NCI-H2196 treated with DMSO at 0.1 percent for 48 hours (cell line): ENCODE results near the gene TARS1.
A peak's percentile ranks its signal among the peaks of the same experiment; 100 is the strongest.

Source experiments
- DNase-seq: peaks from one replicate; lab custom pipeline; 2025; ENCODE audit not compliant: unreplicated experiment; lab: John Stamatoyannopoulos, UW

TARS1 gene

DNA sequence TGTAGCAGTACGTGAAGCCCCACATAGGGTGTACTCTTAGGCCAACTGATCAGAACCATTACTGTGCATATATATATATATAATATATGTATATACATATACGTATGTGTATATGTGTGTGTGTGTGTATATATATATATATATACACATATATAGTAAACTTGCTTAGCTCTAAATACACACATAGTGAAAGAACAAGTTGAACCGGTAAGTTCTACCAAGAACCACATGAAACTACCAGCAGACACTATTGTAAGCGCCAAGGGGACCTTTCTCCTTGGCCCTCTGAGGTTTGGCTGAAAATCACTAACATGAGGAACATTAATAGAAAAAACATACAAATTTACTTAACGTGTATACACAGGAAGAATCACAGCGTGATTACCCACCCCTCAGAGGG is 1.8 kb upstream of the TARS1 start:
- no peak for DNase-seq

DNA sequence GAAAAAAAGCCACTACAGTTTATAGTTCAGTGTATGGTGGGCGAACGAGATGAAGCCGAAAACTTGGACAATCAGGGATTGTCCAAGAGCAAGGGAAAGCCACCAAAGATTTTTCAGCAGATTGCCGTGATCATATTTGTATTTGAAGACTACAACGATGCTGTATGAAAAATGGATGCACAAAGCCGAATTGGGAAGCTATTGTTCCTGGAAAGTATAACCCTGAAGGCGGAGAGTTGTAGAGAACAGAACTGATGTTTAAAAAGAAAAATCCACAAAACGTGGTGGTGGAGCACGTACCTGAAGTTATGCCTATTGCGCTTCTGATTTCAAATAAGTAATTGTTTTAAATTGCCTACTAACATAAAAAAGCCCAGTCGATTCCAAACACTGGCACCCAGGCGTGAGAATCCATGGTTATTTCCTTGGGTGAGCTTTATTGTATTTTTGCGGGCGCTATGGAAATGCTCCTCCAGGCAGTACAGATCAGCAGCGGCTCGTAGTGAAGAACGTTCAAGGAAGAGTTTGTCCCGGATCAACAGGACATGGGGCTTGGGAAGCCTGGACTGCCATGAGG is 772 bp upstream of the TARS1 start:
- DNase-seq = peak; percentile 80

DNA sequence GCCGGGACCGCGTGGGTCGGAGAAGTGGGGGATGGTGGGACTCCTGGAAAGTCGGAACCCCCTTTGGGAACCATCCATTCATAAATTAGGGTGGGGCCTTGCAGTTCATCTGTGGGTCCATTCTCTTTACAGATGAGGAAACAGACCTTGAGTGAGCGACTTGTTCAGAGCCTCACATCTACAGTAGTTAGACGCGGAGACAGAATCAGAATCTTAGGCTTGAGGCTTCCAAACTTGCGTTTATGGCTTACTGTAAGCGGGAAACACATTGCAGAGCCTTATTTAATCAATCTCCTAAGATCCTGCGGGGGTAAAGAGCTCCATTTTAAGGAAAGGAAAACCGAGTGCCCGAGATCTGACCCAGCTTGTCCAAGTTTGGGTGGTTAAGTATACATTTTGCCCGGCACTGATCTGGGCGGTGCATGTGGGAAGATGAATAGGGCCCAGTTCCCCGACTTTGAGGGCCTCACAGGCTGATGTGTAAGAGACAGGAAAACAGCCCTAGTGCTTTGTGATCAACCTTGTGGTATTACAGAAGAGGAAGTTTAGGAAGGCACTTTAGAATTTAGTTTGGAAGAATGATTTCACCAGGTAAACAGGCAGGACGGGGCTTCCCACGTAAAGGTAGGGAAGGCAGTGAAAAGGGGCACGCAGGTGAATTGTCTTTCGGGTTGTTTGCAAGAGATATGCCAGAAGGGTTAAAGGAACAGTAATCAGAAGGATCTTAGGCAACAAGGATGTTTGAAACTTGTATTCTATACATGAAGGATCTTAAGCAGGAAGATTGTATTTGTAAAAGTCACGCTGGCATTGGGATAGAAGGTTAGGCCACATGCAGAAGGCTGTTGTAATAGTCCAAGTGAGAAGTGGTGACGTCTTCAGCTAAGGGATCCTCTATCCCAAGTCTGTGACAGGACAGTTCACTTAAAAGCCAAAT is 744 bp downstream of the TARS1 start:
- no peak for DNase-seq

DNA sequence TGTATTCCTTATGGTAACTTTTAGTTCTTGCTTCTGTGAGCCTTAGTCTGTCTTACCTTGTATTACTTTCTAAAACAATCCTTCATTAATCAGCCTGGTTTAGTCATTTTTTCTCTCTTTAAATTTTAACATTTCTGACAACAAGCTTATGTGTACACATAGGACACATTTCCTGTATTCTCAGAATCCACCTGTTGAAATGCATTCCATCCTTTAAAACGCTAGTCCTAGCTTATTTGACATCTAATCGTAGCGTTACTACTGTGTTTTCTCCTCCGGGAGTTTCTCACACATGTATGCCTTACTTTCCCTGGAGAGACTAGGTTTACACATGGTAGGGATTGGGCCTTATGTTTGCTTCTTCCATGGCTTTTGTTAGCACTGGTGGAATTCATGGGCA is 3.8 kb downstream of the TARS1 start:
- no peak for DNase-seq

DNA sequence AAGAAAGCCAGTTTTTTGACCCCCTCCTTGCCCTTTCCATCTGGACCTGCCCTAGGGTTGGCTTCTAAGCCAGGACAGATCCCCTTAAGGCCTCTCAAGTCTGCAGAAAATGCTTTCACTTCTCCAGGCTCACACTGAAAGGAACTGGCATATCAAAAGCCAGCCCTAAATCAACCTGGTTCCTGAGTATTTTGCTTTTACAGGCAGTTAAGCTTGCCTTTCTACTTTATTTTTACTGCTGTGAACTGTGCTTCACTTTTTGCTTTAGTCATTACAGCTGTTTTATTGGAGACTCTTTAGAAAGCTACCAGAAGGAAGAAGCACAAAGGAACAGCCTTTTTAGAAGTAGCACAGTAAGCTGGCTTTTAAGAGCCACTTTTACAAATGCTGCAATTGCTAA is 5.0 kb downstream of the TARS1 start:
- DNase-seq = no peak

DNA sequence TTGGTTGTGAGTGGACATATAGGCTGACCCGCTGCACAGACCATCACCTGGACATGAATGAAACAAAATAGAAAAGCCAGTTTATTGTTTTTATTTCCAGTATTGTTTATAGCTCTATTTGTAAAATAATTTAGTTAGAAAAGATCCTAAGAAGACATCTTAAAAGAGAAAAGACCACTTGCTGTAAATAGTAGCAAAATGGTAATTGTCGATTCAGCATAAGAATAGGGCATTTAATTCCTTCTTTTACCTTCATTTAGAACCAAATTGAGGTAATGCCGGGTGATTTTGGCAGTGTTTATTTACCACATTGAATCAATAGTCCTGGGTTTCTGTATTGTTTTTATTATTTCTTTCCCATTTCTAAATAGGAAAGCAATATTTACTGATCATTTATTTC is 7.4 kb downstream of the TARS1 start:
- DNase-seq = no peak

DNA sequence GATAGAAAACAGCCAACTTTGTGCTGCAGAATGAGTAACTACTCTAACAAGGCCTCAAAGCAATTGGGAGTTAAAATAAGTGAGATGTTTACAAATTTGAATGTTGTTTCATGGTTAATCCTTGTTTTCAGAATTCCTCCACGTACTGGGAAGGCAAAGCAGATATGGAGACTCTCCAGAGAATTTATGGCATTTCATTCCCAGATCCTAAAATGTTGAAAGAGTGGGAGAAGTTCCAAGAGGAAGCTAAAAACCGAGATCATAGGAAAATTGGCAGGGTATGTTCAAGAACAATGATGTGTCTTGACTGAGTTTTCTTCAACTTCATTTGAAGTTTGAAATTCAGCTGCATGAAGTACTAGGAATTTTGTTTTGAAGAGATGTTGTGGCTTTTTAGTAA is 16.4 kb downstream of the TARS1 start:
- DNase-seq = no peak

DNA sequence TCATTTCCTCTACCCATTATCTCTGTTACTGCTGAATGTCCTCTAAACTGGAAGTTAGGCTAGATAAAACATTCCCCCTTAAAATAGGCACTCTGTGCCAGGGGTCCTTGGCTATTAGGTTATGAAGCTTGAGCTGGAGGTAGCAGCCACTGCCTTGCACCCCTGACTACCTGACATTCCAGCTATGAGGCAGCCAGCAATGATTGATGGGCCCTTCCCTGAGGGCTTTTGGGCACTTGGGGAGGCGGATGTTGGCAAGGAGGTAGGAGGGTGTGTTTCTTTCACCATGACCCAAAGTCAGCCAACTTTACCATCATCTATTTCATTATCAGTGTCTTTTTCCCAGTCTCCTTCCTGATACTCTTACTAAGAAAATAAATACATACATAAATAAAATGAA is 17.1 kb downstream of the TARS1 start:
- DNase-seq = no peak

DNA sequence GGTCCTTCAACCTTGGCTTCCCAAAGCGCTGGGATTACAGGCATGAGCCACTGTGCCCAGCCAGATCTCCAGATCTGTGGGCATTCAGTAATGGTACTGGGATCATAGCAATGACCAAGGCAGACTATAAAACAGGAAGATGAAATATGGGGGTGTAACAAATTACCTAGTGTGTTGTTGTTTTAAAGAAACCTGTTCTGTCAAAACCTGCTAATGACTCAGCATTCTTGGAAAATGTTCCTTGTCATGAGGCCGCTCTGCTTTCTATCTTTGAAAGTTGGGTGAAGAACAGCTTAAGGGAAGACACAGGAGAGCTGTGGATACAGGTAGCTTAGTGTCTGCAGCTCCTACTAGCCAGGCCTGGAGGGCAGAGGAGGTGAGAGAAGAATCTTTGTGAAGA is 19.4 kb downstream of the TARS1 start:
- no peak for DNase-seq

DNA sequence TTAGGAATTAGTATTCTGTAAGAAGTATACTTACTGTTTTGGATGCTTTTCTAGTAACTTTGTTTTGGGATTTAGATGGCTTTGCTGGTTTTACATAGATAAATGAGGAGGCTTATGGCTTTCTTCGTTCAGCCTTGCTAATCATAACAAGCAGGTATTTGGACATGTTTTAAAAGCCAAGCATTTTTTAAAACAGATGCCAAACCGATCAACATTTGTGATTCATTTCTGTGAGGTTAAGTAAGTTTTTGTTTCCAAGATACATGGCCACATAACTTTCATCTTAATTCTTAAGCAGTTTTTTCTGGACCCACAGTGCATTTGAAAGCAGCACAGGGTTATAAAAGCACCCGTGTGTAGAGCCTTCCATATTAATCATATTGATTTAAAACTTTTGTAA is 21.7 kb downstream of the TARS1 start:
- no peak for DNase-seq

DNA sequence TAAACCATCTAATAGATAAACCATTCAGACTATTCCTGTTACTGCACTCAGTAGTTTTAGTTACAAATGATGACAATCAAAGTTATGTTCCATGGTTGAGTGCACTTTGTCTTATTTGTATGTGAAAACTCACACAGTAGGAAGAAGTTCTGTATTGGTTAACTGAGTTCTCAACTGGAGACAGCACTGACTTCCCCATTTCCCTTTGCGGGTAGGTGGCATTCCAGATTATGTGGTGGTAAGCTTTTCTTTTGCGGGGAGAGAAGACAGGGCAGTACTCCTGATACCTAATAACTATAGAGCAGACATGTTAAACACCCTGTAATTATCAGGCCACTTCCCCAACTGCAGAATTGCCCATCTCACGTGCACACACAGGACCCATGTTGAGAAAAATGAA is 24.4 kb downstream of the TARS1 start:
- DNase-seq = no peak

DNA sequence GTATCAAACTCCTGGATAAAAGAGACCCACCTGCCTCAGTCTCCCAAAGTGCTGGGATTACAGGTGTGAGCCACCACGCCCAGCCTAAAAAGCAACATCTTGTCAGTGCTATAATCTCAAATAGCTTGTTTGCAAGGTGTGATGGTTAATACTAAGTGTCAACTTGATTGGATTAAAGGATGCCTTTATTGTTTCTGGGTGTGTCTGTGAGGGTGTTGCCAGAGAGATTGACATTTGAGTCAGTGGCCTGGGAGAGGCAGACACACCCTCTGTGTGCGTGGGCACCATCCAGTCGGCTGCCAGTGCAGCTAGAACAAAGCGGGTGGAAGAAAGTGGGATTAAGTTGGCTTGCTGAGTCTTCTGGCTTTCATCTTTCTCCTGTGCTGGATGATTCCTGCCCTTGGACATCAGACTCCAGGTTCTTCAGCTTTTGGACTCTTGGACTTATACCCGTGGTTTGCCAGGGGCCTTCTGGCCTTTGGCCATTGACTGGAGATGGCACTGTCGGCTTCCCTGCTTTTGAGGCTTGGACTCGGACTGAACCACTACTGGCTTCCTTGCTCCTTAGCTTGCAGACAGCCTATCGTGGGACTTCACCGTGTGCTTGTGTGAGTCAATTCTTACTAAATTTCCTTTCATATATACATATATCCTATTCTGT is 28.1 kb downstream of the TARS1 start:
- no peak for DNase-seq

DNA sequence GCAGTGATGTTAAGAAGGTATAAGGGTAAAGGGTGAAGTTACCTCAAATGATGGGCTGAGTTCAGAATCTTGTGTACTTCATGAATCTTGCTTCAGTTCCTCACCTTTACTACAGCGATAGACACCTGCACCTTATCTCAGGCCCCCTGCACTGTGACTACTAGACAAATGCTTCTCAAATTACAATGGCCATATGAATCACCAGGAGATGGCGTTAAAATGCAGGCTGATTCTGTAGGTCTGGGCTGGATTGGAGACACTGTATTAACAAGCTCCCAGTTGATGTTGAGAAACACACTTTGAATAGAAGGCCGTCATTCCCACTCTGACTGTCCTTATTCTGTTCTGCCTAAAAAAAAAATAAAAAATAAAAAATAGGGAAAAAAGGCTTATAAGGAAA is 29.8 kb downstream of the TARS1 start:
- DNase-seq = peak; percentile 60

DNA sequence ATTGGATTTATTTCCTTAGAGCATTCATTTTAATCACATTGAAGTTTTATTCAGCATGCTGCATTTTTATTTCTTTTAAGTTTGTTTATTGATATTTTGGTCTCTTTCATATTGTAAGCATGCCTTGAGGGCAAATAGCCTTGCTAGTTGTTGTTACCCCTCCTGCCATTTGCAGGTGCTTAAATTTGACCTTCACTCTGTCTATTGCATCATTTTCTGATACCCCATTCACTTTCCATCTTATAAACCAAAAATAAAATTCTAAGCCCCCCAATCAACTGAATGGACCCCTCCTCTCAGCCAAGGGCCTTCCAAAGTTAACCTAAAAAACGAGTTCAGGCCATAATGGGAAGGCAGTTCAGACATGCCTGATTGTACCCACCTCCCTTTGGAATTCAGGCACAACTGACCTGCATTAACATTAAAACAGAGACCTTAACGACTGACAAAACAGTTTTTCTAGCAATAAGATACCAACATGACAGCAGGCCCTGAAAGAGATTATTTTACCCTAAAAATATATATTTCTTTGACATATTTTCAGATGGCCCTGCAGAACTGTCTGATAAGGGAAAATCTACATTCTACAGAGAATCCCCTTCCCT is 32.1 kb downstream of the TARS1 start:
- no peak for DNase-seq

DNA sequence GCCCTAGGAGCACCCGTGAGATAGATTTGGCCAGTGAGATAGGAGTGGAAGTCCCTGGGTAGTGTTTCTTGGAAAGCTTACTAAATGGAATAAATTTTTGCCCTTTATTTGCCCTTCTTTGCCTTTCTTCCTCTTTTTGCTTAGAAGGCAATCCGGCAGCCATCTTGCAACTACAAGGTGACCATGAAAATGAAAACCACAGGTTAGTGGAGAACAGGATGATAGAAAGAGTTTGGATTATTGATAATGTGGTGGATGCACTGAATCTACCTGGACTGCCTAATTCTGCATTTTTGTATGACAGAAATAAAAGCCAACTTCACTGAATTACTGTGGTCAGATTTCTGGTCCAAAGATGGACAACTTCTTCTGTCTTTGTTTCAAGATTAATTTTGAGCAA is 33.2 kb downstream of the TARS1 start:
- no peak for DNase-seq

DNA sequence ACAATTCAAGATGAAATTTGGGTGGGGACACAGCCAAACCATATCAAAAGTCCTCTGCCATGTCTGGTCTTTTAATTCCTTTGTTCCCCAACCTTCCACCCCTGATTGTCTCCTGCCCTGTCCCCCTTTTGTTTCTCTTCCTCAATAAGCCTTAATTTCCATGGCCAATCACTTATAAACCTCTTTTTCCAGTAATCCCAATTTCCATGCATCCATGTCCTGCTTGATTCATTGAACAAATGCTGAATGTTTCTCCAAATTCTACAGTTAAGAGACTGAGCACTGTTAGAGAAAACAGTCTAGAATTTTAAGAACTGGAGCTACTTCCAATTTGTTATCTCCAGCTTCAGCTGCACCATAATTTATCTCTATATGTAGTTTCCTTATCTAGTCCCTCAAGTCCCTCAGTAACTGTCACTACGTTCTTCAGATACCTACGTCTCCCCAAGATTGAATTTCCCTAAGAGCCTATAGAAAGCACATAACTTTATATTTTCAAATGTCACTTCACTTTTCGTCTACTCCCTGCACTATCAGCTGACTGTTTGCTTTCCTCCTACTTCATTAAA is 34.2 kb downstream of the TARS1 start:
- DNase-seq = no peak

DNA sequence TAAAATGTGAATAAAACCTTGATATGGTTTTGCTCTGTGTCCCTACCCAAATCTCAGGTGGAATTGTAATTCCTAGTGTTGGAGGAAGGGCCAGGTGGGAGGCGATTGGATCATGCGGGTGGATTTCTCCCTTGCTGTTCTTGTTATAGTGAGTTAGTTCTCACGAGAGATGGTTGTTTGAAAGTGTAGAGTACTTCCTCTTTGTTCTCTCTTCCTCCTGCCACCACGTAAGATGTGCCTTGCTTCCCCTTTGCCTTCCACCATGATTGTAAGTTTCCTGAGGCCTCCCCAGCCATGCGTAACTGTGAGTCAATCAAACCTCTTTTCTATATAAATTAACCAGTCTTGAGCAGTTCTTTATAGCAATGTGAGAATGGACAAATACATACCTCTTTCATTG is 34.9 kb downstream of the TARS1 start:
- DNase-seq = no peak

DNA sequence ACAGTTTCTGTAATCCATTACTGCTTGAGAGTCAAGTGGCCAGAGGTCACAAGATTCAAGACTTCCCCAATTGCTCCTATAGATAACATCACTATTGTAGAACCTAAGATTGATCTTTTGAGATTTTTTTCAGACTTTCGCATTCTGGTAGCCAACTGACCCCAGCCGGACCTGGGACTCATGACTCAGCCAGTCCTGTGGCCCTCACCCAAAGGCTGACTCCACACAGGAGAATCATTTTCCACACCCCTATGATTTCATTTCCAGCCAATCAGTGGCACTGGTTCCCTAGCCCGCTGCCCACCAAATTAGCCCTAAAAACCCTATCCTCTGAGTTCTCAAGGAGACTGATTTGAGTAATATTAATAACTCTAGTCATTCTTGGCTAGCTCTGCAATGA is 36.2 kb downstream of the TARS1 start:
- DNase-seq = no peak

DNA sequence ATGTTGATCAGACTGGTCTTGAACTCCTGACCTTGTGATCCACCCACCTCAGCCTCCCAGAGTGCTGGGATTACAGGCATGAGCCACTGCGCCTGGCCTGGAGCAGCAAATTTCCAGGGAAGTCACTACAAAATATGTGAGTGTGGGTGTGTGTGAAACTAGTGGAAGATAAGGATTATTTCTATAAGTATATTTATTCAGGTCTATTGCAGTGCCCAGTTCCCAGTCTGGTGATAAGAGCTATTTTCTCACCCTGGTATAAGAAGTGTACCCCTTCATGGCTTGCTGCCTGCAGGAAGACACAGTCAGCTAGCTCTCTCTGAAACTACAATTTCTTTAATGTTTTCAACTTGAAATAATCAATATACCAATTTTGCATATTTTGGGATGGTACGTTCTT is 37.1 kb downstream of the TARS1 start:
- no peak for DNase-seq

DNA sequence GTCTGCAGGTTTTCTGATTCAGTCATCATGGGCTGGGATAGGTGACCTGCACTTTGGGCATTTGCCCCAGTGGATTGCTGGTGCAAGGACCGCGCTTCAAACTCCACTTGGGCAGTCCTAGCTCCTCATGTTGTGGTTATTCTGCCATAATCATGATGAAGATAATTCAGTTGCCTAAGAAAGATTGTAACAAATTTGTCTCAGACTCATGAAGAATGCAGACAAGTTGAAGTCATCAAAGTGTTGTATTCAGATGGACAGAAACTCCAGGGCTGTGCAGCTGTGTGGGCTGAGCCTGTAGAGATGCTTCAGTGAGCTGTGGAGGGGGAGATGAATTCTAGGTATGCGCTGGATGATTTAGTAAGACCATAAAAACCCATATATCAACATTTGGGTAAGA is 38.5 kb downstream of the TARS1 start:
- DNase-seq = no peak

DNA sequence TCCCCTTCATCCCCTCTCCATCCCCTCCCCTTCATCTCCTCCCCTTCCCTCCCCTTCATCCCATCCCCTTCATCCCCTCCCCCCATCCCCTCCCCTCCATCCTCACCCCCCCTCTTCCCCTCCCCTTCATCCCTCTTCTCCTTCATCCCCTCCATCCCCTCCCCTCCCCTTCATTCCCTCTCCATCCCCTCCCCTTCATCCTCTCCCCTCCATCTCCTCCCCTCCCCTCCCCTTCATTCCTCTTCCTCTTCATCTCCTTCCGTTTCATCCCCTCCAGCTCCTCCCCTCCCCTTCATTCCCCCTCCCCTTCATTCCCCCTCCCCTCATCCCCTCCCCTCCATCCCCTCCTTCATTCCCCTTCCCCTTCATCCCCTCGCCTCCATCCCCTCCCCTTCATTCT is 40.1 kb downstream of the TARS1 start:
- no peak for DNase-seq

DNA sequence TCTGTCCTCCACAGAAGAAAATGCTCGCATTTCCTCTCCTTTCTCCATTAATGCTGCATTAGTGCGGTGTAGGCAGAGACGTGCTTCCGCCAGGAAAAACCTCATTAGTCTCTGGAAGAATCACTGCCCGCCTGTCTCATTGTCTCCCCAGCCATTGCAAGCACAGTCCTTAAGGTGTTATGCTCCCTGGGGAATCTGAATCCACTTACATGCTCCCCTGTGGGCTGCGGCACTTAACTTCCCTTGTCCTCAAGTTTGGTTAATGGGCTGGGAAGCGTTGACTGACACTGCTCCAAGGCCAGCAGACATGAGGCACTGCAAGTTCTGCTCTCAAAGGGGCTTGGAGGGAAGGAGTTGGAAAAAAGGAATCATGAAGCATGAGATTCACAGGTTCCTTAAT is 41.6 kb downstream of the TARS1 start:
- no peak for DNase-seq
